Smooth muscle cell of bladder (primary cell): ENCODE data around the gene TEKT5. TPM values are rescaled to one million over a fixed set of nuclear protein-coding genes. Genes with fewer than 3 reads are reported as not detected.

Experiments used
- total RNA-seq: library from RNA; depleted of rRNA; stranded (reverse); fragments of >200 nt; gene quantifications from 2 replicates; pipeline ENCODE4 v1.2.3, GENCODE V29; 2014

TEKT5 gene
- 0.09 and 0.14 TPM in 2 replicates for total RNA-seq

GRCh38 chr16:10694830-10695229 lies at the start of gene TEKT5:
Gene TEKT5, minus strand, starts transcription at chr16:10694930. Its CDS starts 57 bp downstream, at chr16:10694873.

GRCh38 chr16:10743610-10744369 lies 49.1 kb upstream of the TEKT5 start, which contains the start of gene NUBP1:
Gene NUBP1, plus strand, starts transcription at chr16:10743842. Its CDS starts 22 bp downstream, at chr16:10743864.

GRCh38 chr16:10579965-10580882 lies 114.5 kb downstream of the TEKT5 start, which contains the start of gene EMP2:
Gene EMP2, minus strand, starts transcription at chr16:10580598. Its CDS starts 32,981 bp downstream, at chr16:10547617.

Other genes starting within 250 kb of the TEKT5 start
- 9.2 and 16.1 TPM in 2 replicates for gene EMP2, start 114.3 kb downstream of the TEKT5 start, total RNA-seq
- 19.8 and 22.8 TPM in 2 replicates for gene NUBP1, start 48.9 kb upstream of the TEKT5 start, total RNA-seq
- gene TVP23A, start 123.9 kb upstream of the TEKT5 start, total RNA-seq: not detected in 2 replicates
- under 0.01 and 0.09 TPM in 2 replicates for gene CIITA, start 182.3 kb upstream of the TEKT5 start, total RNA-seq
- 42.0 and 64.0 TPM in 2 replicates for gene DEXI, start 247.5 kb upstream of the TEKT5 start, total RNA-seq
- 13.1 and 15.1 TPM in 2 replicates for gene CLEC16A, start 249.6 kb upstream of the TEKT5 start, total RNA-seq